GM19043 (cell line): ENCODE data around the gene MYH11.
"Not testable (repeated sequence)": the region's sequence is repeated elsewhere in the genome, so short reads cannot be mapped to it uniquely, and the experiment has no call there.

Source experiments
- ATAC-seq: cut with Tn5 transposase; IDR thresholded peaks from one replicate; pipeline ENCODE4 v1.9.1; 2021; ENCODE audit warnings: low read depth; ENCODE audit not compliant: unreplicated experiment

MYH11 gene

GRCh38 chr16:15879255-15879811 is 22.5 kb upstream of the MYH11 start:
- ATAC-seq: no peak

GRCh38 chr16:15876503-15876902 is 19.7 kb upstream of the MYH11 start:
- no peak for ATAC-seq

- ATAC-seq: no peak
Observed at GRCh38 chr16:15874745-15875314, 18.0 kb upstream of the MYH11 start.

GRCh38 chr16:15873737-15874136 is 16.9 kb upstream of the MYH11 start:
- ATAC-seq: no peak

- ATAC-seq: no peak
Observed at GRCh38 chr16:15873301-15873700, 16.5 kb upstream of the MYH11 start.

GRCh38 chr16:15870011-15870410 is 13.2 kb upstream of the MYH11 start:
- no peak for ATAC-seq

- ATAC-seq: no peak
Observed at GRCh38 chr16:15866451-15866850, 9.6 kb upstream of the MYH11 start.

- no peak for ATAC-seq
Observed at GRCh38 chr16:15865742-15866141, 8.9 kb upstream of the MYH11 start.

GRCh38 chr16:15864939-15865338 is 8.1 kb upstream of the MYH11 start:
- no peak for ATAC-seq

- no peak for ATAC-seq
Observed at GRCh38 chr16:15861996-15862395, 5.2 kb upstream of the MYH11 start.

GRCh38 chr16:15858921-15859668 is 2.3 kb upstream of the MYH11 start:
- no peak for ATAC-seq

- ATAC-seq: no peak
Observed at GRCh38 chr16:15857724-15858560, 1.1 kb upstream of the MYH11 start.

- no peak for ATAC-seq
Observed at GRCh38 chr16:15856182-15856581, 646 bp downstream of the MYH11 start.

GRCh38 chr16:15855704-15856003 is 1.2 kb downstream of the MYH11 start:
- ATAC-seq: peak; percentile 79

GRCh38 chr16:15854906-15855703 is 1.7 kb downstream of the MYH11 start:
- ATAC-seq: peak; percentile 13

GRCh38 chr16:15854061-15854460 is 2.8 kb downstream of the MYH11 start:
- no peak for ATAC-seq

GRCh38 chr16:15853021-15853420 is 3.8 kb downstream of the MYH11 start:
- no peak for ATAC-seq

GRCh38 chr16:15850555-15850954 is 6.3 kb downstream of the MYH11 start:
- not testable (repeated sequence) for ATAC-seq

- ATAC-seq: no peak
Observed at GRCh38 chr16:15849209-15849981, 7.4 kb downstream of the MYH11 start.
